CD4-positive, alpha-beta T cell treated with Interleukin-10 for 1 hour (primary cell): ENCODE data around the gene EGR1.
"Not testable (repeated sequence)": the region's sequence is repeated elsewhere in the genome, so short reads cannot be mapped to it uniquely, and the experiment has no call there.

Source experiments
- DNase-seq: peaks from one replicate; pipeline ENCODE4 v3.0.0-alpha.2; 2020

The EGR1 gene

GRCh38 chr5:138469540-138470321, 4.5 kb downstream of the EGR1 start:
- DNase-seq: peak; percentile 59

- DNase-seq: peak; percentile 48
Observed at GRCh38 chr5:138470322-138471051, 5.2 kb downstream of the EGR1 start.

GRCh38 chr5:138471052-138471361, 5.7 kb downstream of the EGR1 start:
- no peak for DNase-seq

GRCh38 chr5:138472353-138472752, 7.1 kb downstream of the EGR1 start:
- DNase-seq: no peak

GRCh38 chr5:138473151-138473550, 7.9 kb downstream of the EGR1 start:
- not testable (repeated sequence) for DNase-seq

GRCh38 chr5:138476918-138477317, 11.6 kb downstream of the EGR1 start:
- no peak for DNase-seq

- no peak for DNase-seq
Observed at GRCh38 chr5:138482638-138483037, 17.4 kb downstream of the EGR1 start.

- no peak for DNase-seq
Observed at GRCh38 chr5:138488481-138488945, 23.2 kb downstream of the EGR1 start.

- DNase-seq: no peak
Observed at GRCh38 chr5:138489683-138490061, 24.4 kb downstream of the EGR1 start.

GRCh38 chr5:138490648-138491283, 25.5 kb downstream of the EGR1 start:
- no peak for DNase-seq

GRCh38 chr5:138491284-138491648, 26.0 kb downstream of the EGR1 start:
- DNase-seq: no peak

GRCh38 chr5:138491669-138492559, 26.6 kb downstream of the EGR1 start:
- peak; percentile 90 for DNase-seq

- DNase-seq: no peak
Observed at GRCh38 chr5:138492560-138493045, 27.3 kb downstream of the EGR1 start.

GRCh38 chr5:138495351-138495750, 30.1 kb downstream of the EGR1 start:
- no peak for DNase-seq

- DNase-seq: no peak
Observed at GRCh38 chr5:138498376-138498775, 33.1 kb downstream of the EGR1 start.

- DNase-seq: no peak
Observed at GRCh38 chr5:138502121-138502520, 36.8 kb downstream of the EGR1 start.

- no peak for DNase-seq
Observed at GRCh38 chr5:138502521-138502920, 37.2 kb downstream of the EGR1 start.

- peak; percentile 69 for DNase-seq
Observed at GRCh38 chr5:138503487-138504270, 38.4 kb downstream of the EGR1 start.

GRCh38 chr5:138504799-138505198, 39.5 kb downstream of the EGR1 start:
- no peak for DNase-seq

GRCh38 chr5:138506370-138507306, 41.4 kb downstream of the EGR1 start:
- DNase-seq: no peak

GRCh38 chr5:138507485-138507884, 42.2 kb downstream of the EGR1 start:
- not testable (repeated sequence) for DNase-seq
